ENCODE measurements around the gene MEIOC.
"Not testable (repeated sequence)": the region's sequence is repeated elsewhere in the genome, so short reads cannot be mapped to it uniquely, and the experiment has no call there.

MEIOC gene

DNA sequence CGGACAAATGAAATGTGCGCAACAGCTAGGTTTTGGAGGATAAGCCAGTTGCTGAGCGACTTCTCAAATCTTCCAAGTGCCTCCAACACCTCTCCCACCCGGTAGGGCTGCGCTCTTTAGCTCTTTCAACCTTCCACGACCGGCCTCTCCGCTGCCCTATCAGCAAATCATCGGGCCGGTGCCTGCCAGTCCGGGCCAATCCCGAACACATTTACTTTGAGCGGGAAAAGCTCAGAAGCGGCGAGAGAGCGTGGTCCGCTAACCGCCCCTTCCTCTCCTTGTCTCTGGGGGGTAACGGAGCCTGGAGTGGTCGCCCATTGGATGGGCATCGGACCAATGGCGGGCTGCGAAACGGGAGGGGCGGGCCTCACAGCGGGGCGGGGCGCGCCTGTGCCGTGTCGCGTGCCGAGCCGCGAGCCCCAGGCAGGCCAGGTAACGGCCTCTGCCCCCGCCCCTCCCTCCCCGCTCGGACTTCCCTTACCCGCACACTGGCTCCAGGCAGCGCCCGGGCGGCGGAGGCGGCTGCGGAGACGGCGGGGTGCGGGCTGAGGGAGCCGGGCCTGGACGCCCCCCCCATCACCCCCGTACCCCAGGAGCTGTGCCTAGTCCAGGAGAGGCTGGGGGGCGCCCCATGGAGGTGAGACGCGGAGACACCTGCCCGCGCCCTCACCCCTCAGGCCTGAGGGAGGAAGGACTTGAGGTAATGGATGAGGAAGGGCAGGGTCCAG, at the start of gene MEIOC:
TSS of gene MEIOC (plus strand) at position 486 of the 728 bp plus-strand sequence. CDS start at position 632, 146 bp downstream.
- peak; percentile 66 for DNase-seq

DNA sequence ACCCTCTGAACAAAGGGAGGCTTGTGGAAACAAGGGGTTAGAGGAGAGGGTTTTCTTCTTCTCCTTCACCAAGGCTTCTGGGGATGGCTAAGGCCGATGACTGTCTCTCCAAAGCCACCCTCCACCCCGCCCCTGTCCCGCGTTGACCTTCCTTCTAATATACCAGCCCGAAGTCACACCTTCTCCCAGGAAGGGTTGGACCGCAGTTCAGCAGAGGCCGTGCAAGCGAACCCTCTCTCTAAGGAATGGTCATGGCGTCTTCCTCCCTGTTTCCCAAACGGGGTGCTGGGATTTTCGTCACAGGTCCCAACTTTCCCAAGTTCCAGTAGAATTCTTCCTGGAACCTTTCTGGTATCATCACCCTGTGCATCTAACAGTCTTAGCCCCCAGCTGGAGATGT, 49.6 kb upstream of the MEIOC start:
- no peak for DNase-seq

DNA sequence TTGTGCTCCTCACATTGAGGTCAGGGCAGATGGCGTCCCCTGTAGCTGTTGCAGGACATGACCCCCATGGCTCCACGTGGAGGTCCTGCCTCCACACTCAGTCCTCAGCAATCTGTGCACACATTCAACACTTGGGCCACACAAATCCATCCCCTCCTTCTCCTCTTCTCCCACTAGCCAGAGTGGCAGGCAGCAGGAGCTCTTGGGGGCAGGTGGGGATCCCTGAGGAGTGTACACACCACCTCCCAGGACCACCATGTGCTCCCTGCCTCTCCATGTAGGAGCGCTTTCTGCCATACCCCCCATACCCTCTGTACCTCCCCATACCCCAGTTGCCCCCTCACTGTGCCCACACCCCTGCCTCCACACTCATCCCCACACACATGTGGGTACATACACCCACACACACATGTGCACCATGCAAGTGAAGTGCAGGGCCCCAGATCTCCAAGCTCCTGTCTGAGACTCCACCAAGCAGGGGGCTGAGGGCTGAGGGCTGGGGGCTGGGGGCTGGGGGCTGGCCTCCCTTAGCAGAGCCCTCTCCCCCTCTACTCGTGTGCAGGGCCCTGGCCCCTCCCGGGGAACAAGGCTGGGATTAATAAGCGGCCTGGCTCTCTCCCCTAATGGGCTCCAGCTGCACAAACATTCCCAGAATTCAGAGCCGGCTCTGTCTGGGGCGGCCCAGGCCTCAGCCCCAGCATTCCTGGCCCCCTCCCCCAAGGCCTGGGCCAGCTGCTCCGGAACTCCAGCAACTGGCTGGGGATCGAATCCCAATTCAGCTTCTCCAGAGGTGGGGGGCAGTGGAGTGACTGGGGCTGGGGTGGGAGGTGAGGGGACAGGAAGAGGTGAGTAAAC, 48.2 kb upstream of the MEIOC start:
- DNase-seq = peak; percentile 47

DNA sequence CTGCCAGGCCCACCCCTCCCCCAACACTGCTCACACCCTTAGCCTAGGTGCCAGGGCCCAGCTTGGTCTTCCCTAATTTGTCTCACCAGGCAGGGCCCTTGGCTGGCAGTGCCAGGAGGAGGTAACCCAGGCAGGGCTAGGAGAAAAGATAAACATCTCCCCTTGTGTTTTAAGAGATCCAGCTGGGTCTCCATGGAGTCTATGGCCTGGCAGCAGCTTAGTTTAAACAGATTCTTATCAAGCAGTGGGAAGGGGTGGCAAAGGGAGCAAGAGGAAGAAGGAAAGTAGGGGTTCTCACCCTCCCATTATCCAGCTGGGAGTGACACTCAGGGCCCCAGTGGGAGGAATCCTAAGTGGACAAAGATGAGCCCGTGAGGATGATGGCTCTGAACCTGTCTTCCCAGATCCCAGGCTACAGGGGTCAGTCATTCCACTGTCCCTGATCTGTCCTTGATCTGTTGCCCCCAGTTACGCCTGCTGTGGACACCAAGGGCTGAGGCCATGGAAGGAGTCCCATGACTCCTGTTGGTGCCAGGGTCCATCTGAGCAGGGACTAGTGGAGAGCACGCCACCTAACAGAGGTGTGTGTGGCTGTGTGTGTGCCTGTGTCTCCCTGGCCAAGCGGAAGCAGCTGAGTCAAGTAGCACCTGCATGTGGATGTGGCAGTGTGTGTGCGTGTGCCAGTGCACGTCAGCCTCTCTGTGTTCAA, 47.4 kb upstream of the MEIOC start:
- DNase-seq = peak; percentile 7

DNA sequence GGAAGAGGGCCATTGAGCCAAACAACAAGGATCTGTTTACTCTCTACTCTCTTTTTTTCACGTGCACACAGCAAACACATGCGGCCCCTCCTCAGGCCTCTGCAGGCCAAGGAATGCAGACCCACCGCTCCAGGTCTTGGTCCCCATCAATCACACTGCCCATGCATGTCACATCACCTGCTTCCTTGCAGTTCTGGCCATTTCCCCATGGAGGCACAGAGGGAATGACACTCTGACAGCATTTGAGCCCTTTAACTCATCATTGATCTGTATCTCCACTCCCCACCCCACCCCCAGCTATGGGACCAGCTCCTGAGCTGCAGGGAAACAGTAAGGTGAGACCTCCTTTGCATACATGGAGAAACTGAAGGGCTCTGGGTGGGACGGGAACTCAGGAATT, 45.9 kb upstream of the MEIOC start:
- DNase-seq = no peak

DNA sequence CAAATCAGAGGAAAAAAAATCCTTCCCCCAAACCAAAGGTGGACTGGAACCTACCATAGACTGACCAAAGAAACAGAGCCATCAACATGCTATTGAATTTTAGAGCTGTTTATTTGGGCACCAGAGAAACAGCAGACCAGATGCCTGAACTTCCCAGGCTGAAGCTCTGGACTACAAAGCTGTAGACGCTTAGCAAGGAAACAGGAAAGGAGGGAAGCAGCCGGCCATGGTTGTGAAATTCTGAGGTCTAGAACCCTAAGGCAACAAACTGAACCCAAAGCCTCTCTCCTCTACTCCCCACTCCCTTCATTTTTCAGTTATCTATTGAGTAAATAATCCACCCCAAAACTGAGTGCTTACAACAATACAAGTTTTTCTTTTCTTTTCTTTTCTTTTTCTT, 45.4 kb upstream of the MEIOC start:
- DNase-seq = no peak

DNA sequence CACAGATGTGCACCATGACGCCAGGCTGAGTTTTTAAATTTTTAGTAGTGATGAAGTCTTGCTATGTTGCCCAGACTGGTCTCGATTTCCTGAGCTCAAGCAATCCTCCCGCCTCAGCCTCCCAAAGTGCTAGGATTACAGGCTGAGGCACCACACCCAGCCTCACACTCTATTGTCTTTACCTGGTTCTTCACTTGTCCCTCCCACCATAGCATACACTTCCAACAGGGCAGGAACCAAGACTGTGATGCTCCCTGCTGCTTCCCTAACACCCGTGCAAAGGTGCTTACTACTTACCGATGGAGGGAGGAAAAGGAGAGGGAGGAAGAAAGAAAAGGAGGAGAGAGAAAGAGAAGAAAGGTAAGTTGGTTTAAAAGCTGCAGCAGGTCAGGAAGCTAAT, 41.4 kb upstream of the MEIOC start:
- DNase-seq = no peak

DNA sequence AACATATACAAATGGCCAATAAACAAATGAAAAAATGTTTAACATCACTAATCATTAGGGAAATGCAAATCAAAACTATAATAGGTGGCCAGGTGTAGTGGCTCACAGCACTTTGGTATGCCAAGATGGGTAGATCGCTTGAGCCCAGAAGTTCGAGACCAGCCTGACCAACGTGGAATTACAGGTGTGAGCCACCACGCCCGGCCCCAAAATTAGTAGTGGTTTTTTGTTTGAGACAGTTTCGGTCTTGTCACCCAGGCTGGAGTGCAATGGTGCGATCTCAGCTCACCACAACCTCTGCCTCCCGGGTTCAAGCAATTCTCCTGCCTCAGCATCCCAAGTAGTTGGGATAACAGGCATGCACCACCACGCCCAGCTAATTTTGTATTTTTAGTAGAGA, 37.6 kb upstream of the MEIOC start:
- DNase-seq = not testable (repeated sequence)

DNA sequence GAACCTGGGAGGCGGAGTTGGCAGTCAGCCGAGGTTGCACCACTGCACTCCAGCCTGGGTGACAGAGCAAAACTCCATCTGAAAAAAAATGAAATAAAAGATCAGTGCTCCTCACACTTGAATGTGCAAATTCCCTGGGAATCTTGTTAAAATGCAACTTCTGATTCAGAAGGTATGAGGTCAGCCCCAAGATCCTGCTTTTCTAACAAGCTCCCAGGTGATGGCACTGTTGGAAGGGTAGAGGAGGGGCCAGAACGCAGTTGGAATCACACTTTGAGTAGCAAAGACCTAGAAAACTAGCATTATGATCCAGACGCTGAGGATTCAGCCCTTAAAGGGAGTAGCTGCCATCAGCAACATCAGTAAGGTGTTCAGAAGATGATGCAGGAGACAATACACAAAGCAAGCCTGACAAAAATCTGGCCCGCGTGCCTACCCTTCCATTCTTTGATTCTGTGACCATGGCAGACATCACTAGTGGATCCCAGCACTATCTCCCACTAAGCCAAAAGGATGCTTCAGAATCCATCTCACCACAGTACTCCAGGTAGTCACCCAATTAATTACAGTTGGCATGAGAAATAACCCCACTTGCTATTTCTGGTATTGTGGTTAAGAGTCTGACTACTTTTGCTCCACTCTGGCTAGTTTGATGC, 33.1 kb upstream of the MEIOC start:
- no peak for DNase-seq

DNA sequence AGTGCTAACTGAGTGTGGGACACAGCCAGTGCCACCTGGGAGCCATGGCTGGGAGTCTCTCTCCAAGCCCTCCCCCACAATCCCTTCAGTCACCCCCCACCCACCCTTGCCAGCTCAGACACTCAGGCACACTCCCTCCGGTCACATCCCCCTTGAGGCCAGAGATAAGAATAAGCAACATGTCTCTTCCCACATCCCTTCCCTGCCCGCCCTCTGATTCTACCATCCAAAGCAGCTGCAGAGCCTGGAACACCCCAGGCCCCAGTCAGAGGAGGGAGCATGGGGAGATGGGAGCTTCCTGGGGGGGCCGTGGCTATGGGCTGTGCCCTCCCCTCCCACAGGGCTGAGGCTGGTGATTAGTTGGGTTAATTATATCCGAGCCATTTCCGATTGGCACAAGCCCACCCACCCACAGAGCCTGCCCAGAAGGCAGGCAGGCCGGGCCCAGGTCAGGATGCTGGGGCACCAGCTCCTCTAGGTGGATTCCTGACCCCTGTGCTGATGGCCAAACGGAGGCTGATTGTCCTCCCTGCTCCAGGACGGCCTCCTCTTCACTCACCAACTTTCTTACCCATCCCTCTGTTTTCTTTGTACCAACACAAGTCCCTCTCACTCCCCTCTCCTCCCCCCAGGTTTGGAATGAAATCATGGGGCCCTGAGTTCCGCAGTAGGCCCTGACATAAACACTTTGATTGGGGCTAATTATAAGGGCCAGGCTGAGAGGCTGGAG, 28.6 kb upstream of the MEIOC start:
- DNase-seq = no peak

DNA sequence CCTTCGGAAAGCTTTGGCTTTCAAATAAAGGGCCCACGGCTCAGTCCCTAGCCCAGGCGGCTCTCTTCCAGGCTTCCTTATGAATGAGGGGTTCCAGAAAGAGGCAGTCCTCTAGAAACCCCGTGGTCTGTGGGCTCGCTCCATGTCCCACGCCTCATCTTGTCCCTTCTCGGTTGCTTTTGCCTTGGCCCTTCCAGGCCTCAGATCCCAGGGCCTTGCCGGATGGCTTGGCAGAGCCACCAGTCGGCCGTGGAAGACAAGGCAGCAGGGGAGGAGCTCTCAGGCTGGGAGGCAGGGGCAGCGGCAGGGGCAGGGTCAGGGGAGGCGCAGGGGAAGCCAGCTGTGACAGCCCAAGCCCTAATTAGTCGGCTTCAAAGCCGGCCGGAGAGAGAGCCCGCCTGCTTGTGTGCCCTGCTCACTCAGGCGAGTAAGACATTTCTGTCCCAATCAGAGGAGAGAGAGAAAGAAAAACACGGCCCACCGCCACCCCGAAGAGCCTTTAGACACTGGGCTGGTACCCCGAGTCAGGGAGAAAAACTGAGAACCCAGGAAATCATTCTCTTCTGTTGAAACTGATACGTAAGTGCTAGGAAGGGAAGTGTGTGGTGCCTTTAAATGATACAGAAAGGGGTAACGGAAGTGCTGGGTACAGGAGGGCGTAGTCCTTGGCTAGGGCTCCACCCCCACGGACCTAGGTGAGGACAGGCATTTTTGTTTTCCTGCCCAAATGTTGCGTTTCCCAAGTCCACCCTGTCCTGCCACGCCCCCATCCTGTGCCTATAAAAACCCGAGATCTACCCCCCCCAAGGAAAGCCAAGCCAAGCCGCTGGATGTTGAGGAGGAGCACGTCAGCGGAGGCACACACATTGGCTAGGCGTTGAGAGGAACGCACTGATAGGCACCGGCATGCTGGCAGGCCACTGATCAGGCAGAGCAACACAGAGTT, 27.8 kb upstream of the MEIOC start:
- DNase-seq = peak; percentile 95

DNA sequence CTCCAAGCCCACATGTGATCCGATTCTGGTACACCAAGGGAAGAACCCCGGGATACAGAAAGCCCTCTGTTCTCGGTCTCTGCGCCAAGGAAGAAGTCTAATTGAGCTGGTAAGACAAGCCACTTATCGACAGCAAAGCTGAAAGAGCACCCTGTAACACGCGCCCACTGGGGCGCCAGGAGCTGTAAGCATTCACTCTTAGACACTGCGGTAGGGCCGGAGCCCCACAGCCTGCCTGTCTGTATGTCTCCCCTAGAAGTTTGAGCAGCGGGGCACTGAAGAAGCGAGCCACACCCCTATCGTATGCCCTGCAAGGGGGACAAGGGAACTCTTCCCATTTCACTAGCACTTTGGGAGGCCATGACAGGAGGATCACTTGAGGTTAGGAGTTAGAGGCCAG, 27.0 kb upstream of the MEIOC start:
- no peak for DNase-seq

DNA sequence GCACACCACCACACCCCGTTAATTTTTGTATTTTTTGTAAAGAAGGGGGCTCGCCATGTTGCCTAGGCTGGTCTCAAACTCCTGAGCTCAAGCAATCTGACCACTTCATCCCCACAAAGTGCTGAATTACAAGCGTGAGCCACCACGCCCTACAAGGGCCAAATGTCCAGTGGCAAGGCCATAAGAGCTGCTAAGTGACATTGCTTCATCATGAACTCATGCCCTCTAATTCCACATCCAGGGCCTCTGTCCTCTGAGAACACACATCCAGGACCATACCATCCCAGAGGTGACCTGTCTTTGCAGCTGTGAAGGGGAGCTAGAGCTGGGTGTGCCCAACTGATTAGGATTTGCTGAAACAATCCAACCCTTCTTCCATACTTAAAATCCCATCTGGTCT, 25.6 kb upstream of the MEIOC start:
- DNase-seq = no peak

DNA sequence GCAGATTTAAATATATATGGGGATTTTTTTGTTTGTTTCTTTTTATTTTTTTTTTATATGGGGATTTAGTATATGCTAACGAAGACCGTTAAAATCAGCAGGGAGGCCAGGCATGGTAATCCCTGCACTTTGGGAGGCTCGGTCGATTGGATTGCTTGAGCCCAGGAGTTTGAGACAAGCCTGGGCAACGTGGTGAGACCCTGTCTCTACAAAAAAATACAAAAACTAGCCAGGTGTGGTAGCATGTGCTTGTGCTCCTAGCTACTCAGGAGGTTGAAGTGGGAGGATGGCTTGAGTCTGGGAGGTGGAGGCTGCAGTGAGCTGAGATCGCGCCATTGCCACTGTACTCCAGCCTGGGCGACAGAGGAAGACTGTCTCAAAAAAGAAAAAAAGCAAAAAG, 22.3 kb upstream of the MEIOC start:
- no peak for DNase-seq

DNA sequence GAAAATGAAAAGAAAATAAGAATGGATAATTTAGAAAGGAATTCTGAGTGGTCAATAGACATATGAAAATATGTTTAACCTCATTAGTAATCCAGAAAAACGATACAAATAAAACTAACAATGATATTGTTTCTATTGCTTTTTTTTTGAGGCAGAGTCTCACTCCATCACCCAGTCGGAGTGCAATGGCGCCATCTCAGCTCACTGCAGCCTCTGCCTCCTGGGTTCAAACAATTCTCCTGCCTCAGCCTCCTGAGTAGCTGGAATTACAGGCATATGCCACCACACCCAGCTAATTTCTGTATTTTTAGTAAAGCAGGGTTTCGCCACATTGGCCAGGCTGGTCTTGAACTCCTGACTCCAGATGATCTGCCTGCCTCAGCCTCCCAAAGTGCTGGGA, 21.9 kb upstream of the MEIOC start:
- DNase-seq = not testable (repeated sequence)

DNA sequence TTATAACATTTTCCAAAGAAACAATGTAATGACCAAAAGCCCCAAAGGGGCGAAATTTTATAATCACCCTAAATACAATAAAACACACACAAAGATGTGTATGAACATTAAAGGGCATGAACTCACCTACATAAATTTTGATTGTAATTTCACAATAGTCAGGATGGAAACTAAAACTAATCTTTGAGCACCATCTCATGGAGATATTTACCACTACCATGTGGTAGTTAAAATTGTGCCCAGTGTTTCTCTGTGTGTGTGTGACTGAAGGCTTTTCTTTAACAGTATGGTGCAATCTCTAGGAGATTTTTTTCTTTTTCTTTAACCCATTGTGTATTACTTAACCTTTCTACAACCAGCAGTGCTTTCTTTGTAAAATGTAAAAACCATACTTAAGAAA, 19.7 kb upstream of the MEIOC start:
- peak; percentile 11 for DNase-seq

DNA sequence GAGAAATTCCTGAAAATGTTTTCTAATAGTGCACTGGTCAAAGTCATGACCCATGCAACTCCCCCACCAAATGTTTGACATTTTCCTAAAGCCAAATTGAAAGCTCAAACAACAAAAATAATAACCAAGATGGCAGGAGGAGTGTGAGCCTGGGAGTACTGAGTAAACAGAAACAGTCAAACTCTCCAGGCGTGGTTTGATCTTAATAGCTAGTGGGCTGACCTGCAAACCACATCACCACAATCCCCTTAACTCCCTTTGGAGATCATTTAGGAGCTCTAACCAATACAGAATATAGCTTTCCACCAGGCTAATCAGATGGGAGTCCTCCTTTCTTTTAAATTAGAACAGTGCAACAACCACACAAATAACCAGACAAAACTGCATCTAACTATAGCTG, 19.2 kb upstream of the MEIOC start:
- DNase-seq = no peak

DNA sequence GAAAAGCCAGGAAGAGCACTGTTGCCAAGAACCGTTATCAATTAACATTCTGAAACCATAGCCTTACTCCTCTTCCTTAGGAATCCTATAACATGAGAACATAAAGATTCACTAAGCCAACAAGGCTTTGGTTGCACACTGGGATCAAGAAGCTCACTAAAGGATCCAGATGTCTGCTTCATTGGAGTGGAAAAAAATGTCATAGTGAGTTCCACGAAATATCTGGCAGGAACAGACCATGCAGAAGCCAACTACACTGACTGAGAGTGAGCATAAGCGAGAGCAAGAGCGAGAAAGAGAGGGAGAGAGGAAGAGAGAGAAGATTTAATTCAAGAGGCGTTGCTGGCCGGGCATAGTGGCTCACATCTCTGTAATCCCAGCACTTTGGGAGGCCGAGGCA, 13.4 kb upstream of the MEIOC start:
- no peak for DNase-seq

DNA sequence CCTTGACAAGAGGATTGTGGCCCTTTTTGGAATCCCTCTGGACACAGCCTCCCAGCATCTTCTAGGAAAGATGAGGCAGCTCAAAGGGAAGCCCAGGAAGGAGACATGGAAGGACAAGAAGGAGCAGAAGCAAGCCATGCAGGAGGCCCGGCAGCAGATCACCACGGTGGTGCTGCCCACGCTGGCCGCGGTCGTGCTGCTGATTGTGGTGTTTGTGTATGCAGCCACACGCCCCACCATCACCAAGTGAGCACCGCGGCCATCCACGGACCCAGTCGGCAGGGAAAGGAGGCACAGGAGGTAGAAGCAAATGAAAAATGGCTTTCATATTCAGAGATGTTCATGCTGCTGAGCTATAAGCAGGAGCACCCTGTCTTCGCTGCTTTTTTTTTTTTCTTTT, 10.9 kb upstream of the MEIOC start:
- DNase-seq = no peak

DNA sequence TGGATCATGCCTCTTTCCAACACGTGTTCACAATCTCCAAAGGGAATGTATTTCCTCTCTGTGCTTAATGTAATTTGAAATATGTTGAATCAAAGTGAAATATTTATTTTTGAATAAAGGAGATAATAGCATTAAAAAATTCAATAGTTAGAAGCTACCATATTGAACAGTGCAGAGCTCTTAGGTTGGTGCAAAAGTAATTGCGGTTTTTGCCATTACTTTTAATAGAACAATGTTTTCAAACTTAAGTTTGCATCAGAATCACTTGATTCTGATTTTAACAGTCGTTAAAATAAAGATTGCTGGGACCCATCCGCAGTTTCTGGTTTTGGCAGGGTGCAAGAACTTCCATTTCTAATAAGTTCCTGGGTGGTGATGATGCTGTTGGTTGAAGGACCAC, 10.0 kb upstream of the MEIOC start:
- no peak for DNase-seq

DNA sequence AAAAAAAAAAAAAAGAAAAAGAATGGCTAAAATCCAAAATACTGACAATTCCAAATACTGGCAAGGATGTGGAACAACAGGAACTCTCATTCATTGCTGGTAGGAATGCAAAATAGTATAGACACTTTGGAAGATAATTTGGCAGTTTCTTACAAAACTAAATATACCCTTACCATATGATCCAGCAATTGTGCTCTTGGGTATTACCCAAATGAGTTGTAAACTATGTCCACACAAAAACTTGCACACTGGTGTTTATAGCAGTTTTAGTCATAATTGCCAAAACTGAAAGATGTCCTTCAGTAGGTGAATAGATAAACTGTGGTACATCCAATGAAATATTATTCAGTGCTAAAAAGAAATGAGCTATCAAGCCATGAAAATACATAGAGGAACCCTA, 8.5 kb upstream of the MEIOC start:
- DNase-seq = no peak

Measured in retina (tissue), 1 donor.